Measurements from ENCODE around the gene PTGDR2.
A peak's percentile ranks its signal among the peaks of the same experiment; 100 is the strongest.

PTGDR2 gene

GRCh38 chr11:60858731-60859464, 3.1 kb upstream of the PTGDR2 start:
- TF ChIP-seq REST (IDR thresholded peaks at IDR 0.05; ENCODE audit: insufficient replicate concordance, low read depth) (no peak), SPI1 (IDR thresholded peaks at IDR 0.05; ENCODE audit: borderline replicate concordance, low read depth) (peak; percentile 59; the same call in 1 of the 2 replicates)
- H3K27ac ChIP-seq (replicated peaks), result no peak overlapping the region

GRCh38 chr11:60858236-60858635, 2.5 kb upstream of the PTGDR2 start:
- no peak overlapping the region for H3K4me3 ChIP-seq (replicated peaks; ENCODE audit: insufficient read depth, low read length)
- DNase-seq (ENCODE audit: low read depth in 1 of 2, low spot score in 1 of 2), result no peak
- TF ChIP-seq CTCF (IDR thresholded peaks at IDR 0.05; ENCODE audit: insufficient read depth, low read length) (no peak), SPI1 (IDR thresholded peaks at IDR 0.05; ENCODE audit: borderline replicate concordance, low read depth) (no peak), POLR2AphosphoS5 (IDR thresholded peaks at IDR 0.05; ENCODE audit: low read depth) (no peak), GABPA (IDR thresholded peaks at IDR 0.05; ENCODE audit: low read depth) (no peak), REST (IDR thresholded peaks at IDR 0.05; ENCODE audit: insufficient replicate concordance, low read depth) (no peak)
- no peak overlapping the region for H3K27ac ChIP-seq (replicated peaks)
- H3K27me3 ChIP-seq (ENCODE audit: insufficient read depth, poor library complexity, severe bottlenecking), result no peaks in the 10 kb centered on the region

More at GRCh38 chr11:60858731-60859464, 3.1 kb upstream of the PTGDR2 start:
- no peak overlapping the region for H3K4me3 ChIP-seq (replicated peaks; ENCODE audit: insufficient read depth, low read length)
- no peaks in the 10 kb centered on the region for H3K27me3 ChIP-seq (ENCODE audit: insufficient read depth, poor library complexity, severe bottlenecking)
- no peak for DNase-seq (ENCODE audit: low read depth in 1 of 2, low spot score in 1 of 2)

- DNase-seq (ENCODE audit: low read depth in 1 of 2, low spot score in 1 of 2), result no peak
- H3K27ac ChIP-seq (replicated peaks), result no peak overlapping the region
- H3K4me3 ChIP-seq (replicated peaks; ENCODE audit: insufficient read depth, low read length), result no peak overlapping the region
- H3K27me3 ChIP-seq (ENCODE audit: insufficient read depth, poor library complexity, severe bottlenecking), result no peaks in the 10 kb centered on the region
- no peak for TF ChIP-seq POLR2AphosphoS5 (IDR thresholded peaks at IDR 0.05; ENCODE audit: low read depth)
- no peak for TF ChIP-seq SPI1 (IDR thresholded peaks at IDR 0.05; ENCODE audit: borderline replicate concordance, low read depth)
- no peak for TF ChIP-seq REST (IDR thresholded peaks at IDR 0.05; ENCODE audit: insufficient replicate concordance, low read depth)
Measured at GRCh38 chr11:60857378-60858232, 1.9 kb upstream of the PTGDR2 start.

Measured in HL-60 (cell line).